Ovary (tissue), 3 donors: ENCODE results near the gene FRMPD2.

Experiments
- CTCF ChIP-seq, 3 donors: fragments of 450-650 bp in 2 of 3; fragments of 200-600 bp in 1 of 3; IDR thresholded peaks; one replicate each; pipeline versions ENCODE4 v1.5.1 to v1.8.0; 2016 to 2022; ENCODE audit warnings: antibody characterized with exemption in 3 of 3, mild to moderate bottlenecking in 1 of 3
- EP300 ChIP-seq: sonication (generic); formaldehyde crosslinking; IDR thresholded peaks from one replicate; pipeline ENCODE4 v1.6.1; 2017; ENCODE audit warnings: antibody characterized with exemption
- POLR2A ChIP-seq: fragments of 450-650 bp; IDR thresholded peaks from one replicate; pipeline ENCODE4 v1.6.1; 2017; ENCODE audit warnings: antibody characterized with exemption, mild to moderate bottlenecking, moderate library complexity
- donor health status: DM: no; HTN: no; CAD: no.

- TF ChIP-seq CTCF (IDR thresholded peaks at IDR 0.05) (no peak), EP300 (no peak), POLR2A (no peak)
These were observed 32.2 kb downstream of the FRMPD2 start for GRCh38 chr10:48242171-48242904.
